Neural cell (in vitro differentiated cells): ENCODE data around the gene LTO1. TPM values are rescaled to one million over a fixed set of nuclear protein-coding genes. Genes with fewer than 3 reads are reported as not detected.

Experiments
- H2AFZ ChIP-seq: fragments of 200-600, 300-800 bp; sonication (generic), shearing (Covaris generic); 2 replicates; pipeline ENCODE4 v1.6.0; 2014; ENCODE audit warnings: low read depth, mild to moderate bottlenecking, antibody characterized with exemption, low read length, moderate library complexity
- H3F3A ChIP-seq: fragments of 200-600 bp; shearing (Covaris generic); 2 replicates; pipeline ENCODE4 v1.6.1; 2016; ENCODE audit warnings: mild to moderate bottlenecking, moderate library complexity, mixed read lengths, antibody characterized with exemption, low read length; ENCODE audit not compliant: insufficient read depth, poor library complexity, severe bottlenecking
- H3K27ac ChIP-seq: fragments of 200-600, 300-800 bp; sonication (generic), shearing (Covaris generic); 2 replicates; pipeline ENCODE4 v1.5.1; 2014; ENCODE audit warnings: mild to moderate bottlenecking, low read length, moderate library complexity
- H3K27me3 ChIP-seq: fragments of 300-800, 200-600 bp; sonication (generic), shearing (Covaris generic); 2 replicates; pipeline ENCODE4 v1.6.0; 2014; ENCODE audit warnings: mild to moderate bottlenecking, low read depth, low read length, moderate library complexity; ENCODE audit not compliant: insufficient read depth
- H3K36me3 ChIP-seq: fragments of 300-800, 200-600 bp; sonication (generic), shearing (Covaris generic); 2 replicates; pipeline ENCODE4 v1.5.1; 2014; ENCODE audit warnings: mild to moderate bottlenecking, antibody characterized with exemption, low read length, moderate library complexity; ENCODE audit not compliant: insufficient read depth
- H3K4me2 ChIP-seq: fragments of 300-800, 200-600 bp; sonication (generic), shearing (Covaris generic); 2 replicates; pipeline ENCODE4 v1.6.0; 2014; ENCODE audit warnings: mild to moderate bottlenecking, low read length
- H3K4me3 ChIP-seq: fragments of 300-800, 200-600 bp; sonication (generic), shearing (Covaris generic); 2 replicates; pipeline ENCODE4 v1.5.1; 2014; ENCODE audit warnings: mild to moderate bottlenecking, low read length, moderate library complexity
- H3K79me2 ChIP-seq: fragments of 200-600 bp; shearing (Covaris generic); replicated peaks from 2 replicates; pipeline ENCODE4 v1.6.0; 2014; ENCODE audit warnings: mild to moderate bottlenecking, low read length, moderate library complexity; ENCODE audit not compliant: insufficient read depth
- H3K9ac ChIP-seq: fragments of 300-800, 200-600 bp; sonication (generic), shearing (Covaris generic); 2 replicates; pipeline ENCODE4 v1.6.1; 2016; ENCODE audit warnings: mild to moderate bottlenecking, low read length, mixed read lengths
- H3K9me2 ChIP-seq: fragments of 200-600 bp; shearing (Covaris generic); 2 replicates; pipeline ENCODE4 v1.6.1; 2016; ENCODE audit warnings: mild to moderate bottlenecking, low read length, mixed read lengths; ENCODE audit not compliant: insufficient read depth
- H3K9me3 ChIP-seq: fragments of 200-600, 300-800 bp; sonication (generic), shearing (Covaris generic); 2 replicates; pipeline ENCODE4 v1.6.1; 2016; ENCODE audit warnings: mild to moderate bottlenecking, mixed run types, low read length, moderate library complexity, mixed read lengths
- H4K20me1 ChIP-seq: fragments of 200-600 bp; shearing (Covaris generic); 2 replicates; pipeline ENCODE4 v1.6.1; 2016; ENCODE audit warnings: mild to moderate bottlenecking, mixed run types; ENCODE audit not compliant: insufficient read depth
- EP300 ChIP-seq: fragments of 450-650 bp; conservative IDR thresholded peaks from 2 replicates; pipeline ENCODE4 v1.6.1; 2014; ENCODE audit warnings: antibody characterized with exemption, mild to moderate bottlenecking, moderate library complexity; ENCODE audit not compliant: poor library complexity, severe bottlenecking
- EZH2 ChIP-seq: fragments of 200-600, 300-800 bp; shearing (Covaris generic), sonication (generic); IDR thresholded peaks from 2 replicates; pipeline ENCODE4 v1.6.1; 2014; ENCODE audit warnings: antibody characterized with exemption, low read length, borderline replicate concordance, mild to moderate bottlenecking; ENCODE audit not compliant: insufficient read depth, poor library complexity, severe bottlenecking
- MXI1 ChIP-seq: fragments of 450-650 bp; conservative IDR thresholded peaks from 2 replicates; pipeline ENCODE4 v1.6.1; 2014; ENCODE audit warnings: antibody characterized with exemption, mild to moderate bottlenecking; ENCODE audit not compliant: poor library complexity, severe bottlenecking
- POLR2AphosphoS5 ChIP-seq: IDR thresholded peaks from 2 replicates; pipeline ENCODE4 v1.6.1; 2012
- RAD21 ChIP-seq: fragments of 450-650 bp; conservative IDR thresholded peaks from 2 replicates; pipeline ENCODE4 v1.6.1; 2014; ENCODE audit warnings: antibody characterized with exemption, mild to moderate bottlenecking, moderate library complexity
- REST ChIP-seq: IDR thresholded peaks from 2 replicates; pipeline ENCODE4 v1.6.1; 2012; ENCODE audit warnings: borderline replicate concordance
- SMC3 ChIP-seq: fragments of 450-650 bp; conservative IDR thresholded peaks from 2 replicates; pipeline ENCODE4 v1.6.1; 2014; ENCODE audit warnings: antibody characterized with exemption, mild to moderate bottlenecking, moderate library complexity; ENCODE audit not compliant: poor library complexity
- TAF1 ChIP-seq: IDR thresholded peaks from 2 replicates; pipeline ENCODE4 v1.6.1; 2012; ENCODE audit warnings: low read depth
- polyA plus RNA-seq: library from polyadenylated mRNA; depleted of rRNA; stranded (reverse); fragments of >200 nt; gene quantifications from 2 replicates; pipeline ENCODE4 v1.2.3, GENCODE V29; 2014
- TF ChIP-seq, protein P1 (sequence below): fragments of 450-650 bp; IDR thresholded peaks from 2 replicates; pipeline ENCODE4 v1.5.1; 2014; ENCODE audit warnings: antibody characterized with exemption, mild to moderate bottlenecking, moderate library complexity; ENCODE audit not compliant: poor library complexity, severe bottlenecking

LTO1 gene
- polyA plus RNA-seq, 1 donor from 2014 or later = 44.4 TPM

GRCh38 chr11:69646493-69647389, 28.4 kb downstream of the LTO1 start:
- no peak overlapping the region for H3K4me3 ChIP-seq
- no peaks in the 10 kb centered on the region for H3K9me2 ChIP-seq
- no peaks in the 10 kb centered on the region for H3K36me3 ChIP-seq
- no peak overlapping the region for H3K4me2 ChIP-seq
- H3K27me3 ChIP-seq = peaks cover 23% of the 10 kb centered on the region
- no peaks in the 10 kb centered on the region for H3K79me2 ChIP-seq
- no peak for TF ChIP-seq SMC3
- no peak for TF ChIP-seq EP300
- no peak for TF ChIP-seq MXI1
- H2AFZ ChIP-seq = no peak overlapping the region
- no peak overlapping the region for H3K9ac ChIP-seq
- H4K20me1 ChIP-seq = no peaks in the 10 kb centered on the region
- H3K27ac ChIP-seq = no peak overlapping the region
- H3K9me3 ChIP-seq = no peaks in the 10 kb centered on the region
- no peaks in the 10 kb centered on the region for H3F3A ChIP-seq

DNA sequence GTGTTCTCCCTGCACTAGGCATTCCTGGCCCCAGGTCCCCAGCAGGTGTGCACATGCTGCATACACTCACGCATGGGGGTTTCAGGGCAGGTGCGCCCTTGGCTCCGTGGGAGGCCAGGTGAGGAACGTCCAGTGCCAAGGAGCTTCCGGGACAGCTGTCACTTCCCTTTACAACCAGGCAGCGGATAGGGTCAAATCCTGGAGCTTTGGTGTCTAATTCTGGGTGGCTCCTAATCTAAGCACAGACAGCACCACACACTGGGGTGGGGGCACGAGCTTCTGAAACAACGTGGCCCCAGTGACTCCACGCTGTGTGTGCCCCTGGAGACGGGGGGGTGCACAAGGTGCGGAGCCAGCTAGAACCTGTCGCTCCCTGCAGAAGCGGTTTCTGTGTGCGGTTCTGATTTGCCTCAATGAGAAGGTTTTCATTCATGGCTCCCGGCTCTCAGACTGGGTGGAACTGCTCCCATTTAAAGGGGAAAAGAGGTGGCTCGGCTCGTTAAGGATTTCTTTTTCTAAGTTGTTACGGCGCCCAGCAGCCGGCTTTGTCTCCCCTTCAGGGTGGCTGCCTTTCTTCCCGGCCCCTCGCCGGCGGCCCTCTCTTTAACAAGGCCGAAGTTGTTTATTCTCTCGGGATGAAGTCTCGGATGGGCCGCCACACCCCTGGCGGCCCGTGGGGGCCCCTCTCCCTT, 29.2 kb downstream of the LTO1 start:
- H3K9me2 ChIP-seq = no peaks in the 10 kb centered on the region
- H3K9me3 ChIP-seq = no peaks in the 10 kb centered on the region
- H3K27ac ChIP-seq = no peak overlapping the region
- no peak overlapping the region for H3K9ac ChIP-seq
- H3F3A ChIP-seq = no peaks in the 10 kb centered on the region
- H3K4me2 ChIP-seq = no peak overlapping the region
- no peak overlapping the region for H3K4me3 ChIP-seq
- TF ChIP-seq REST (no peak), EP300 (no peak), RAD21 (no peak), POLR2AphosphoS5 (no peak), EZH2 (no peak), MXI1 (no peak), TAF1 (no peak), SMC3 (no peak)
- TF ChIP-seq, protein P1, sequence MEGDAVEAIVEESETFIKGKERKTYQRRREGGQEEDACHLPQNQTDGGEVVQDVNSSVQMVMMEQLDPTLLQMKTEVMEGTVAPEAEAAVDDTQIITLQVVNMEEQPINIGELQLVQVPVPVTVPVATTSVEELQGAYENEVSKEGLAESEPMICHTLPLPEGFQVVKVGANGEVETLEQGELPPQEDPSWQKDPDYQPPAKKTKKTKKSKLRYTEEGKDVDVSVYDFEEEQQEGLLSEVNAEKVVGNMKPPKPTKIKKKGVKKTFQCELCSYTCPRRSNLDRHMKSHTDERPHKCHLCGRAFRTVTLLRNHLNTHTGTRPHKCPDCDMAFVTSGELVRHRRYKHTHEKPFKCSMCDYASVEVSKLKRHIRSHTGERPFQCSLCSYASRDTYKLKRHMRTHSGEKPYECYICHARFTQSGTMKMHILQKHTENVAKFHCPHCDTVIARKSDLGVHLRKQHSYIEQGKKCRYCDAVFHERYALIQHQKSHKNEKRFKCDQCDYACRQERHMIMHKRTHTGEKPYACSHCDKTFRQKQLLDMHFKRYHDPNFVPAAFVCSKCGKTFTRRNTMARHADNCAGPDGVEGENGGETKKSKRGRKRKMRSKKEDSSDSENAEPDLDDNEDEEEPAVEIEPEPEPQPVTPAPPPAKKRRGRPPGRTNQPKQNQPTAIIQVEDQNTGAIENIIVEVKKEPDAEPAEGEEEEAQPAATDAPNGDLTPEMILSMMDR = no peak
- peaks cover 31% of the 10 kb centered on the region for H3K27me3 ChIP-seq
- H3K79me2 ChIP-seq = no peaks in the 10 kb centered on the region
- no peaks in the 10 kb centered on the region for H3K36me3 ChIP-seq
- no peaks in the 10 kb centered on the region for H4K20me1 ChIP-seq
- no peak overlapping the region for H2AFZ ChIP-seq
